GM19238 (cell line): ENCODE measurements around the gene SYDE1.

Experiments used
- DNase-seq: peaks from one replicate; pipeline ENCODE4 v3.0.0; 2011; ENCODE audit warnings: low spot score; ENCODE audit not compliant: insufficient read length

SYDE1 gene

GRCh38 chr19:15124572-15125231 lies 17.5 kb downstream of the SYDE1 start:
- DNase-seq, result no peak

- peak; percentile 98 for DNase-seq
These were observed 18.2 kb downstream of the SYDE1 start for GRCh38 chr19:15125232-15126067.

- no peak for DNase-seq
These were observed 19.1 kb downstream of the SYDE1 start for GRCh38 chr19:15126131-15126910.

- no peak for DNase-seq
These were observed 21.1 kb downstream of the SYDE1 start for GRCh38 chr19:15128162-15128770.

GRCh38 chr19:15129856-15130585 lies 22.8 kb downstream of the SYDE1 start:
- DNase-seq, result no peak

- DNase-seq, result no peak
These were observed 29.2 kb downstream of the SYDE1 start for GRCh38 chr19:15136234-15136954.

GRCh38 chr19:15137777-15138176 lies 30.6 kb downstream of the SYDE1 start:
- no peak for DNase-seq

GRCh38 chr19:15138427-15138826 lies 31.2 kb downstream of the SYDE1 start:
- DNase-seq, result no peak

- DNase-seq, result no peak
These were observed 33.9 kb downstream of the SYDE1 start for GRCh38 chr19:15141143-15141542.

GRCh38 chr19:15142313-15142712 lies 35.1 kb downstream of the SYDE1 start:
- no peak for DNase-seq

- DNase-seq, result no peak
These were observed 36.9 kb downstream of the SYDE1 start for GRCh38 chr19:15144046-15144646.

- DNase-seq, result no peak
These were observed 39.9 kb downstream of the SYDE1 start for GRCh38 chr19:15147090-15147489.

- no peak for DNase-seq
These were observed 42.5 kb downstream of the SYDE1 start for GRCh38 chr19:15149737-15150136.

- no peak for DNase-seq
These were observed 46.9 kb downstream of the SYDE1 start for GRCh38 chr19:15154002-15154612.

- DNase-seq, result no peak
These were observed 48.1 kb downstream of the SYDE1 start for GRCh38 chr19:15155296-15155695.

GRCh38 chr19:15156391-15156790 lies 49.2 kb downstream of the SYDE1 start:
- DNase-seq, result no peak

- no peak for DNase-seq
These were observed 52.0 kb downstream of the SYDE1 start for GRCh38 chr19:15159251-15159650.

GRCh38 chr19:15161028-15161984 lies 54.1 kb downstream of the SYDE1 start:
- DNase-seq, result no peak
